Measurements from ENCODE around the gene LIMS1. TPM values are rescaled to one million over a fixed set of nuclear protein-coding genes. Genes with fewer than 3 reads are reported as not detected.
A peak's percentile ranks its signal among the peaks of the same experiment; 100 is the strongest.
"Not testable (repeated sequence)": the region's sequence is repeated elsewhere in the genome, so short reads cannot be mapped to it uniquely, and the experiment has no call there.

The LIMS1 gene
- total and polyA plus RNA-seq, 9 donors: 32.6 to 56.4 (median 42.9) TPM

- H3K27me3 ChIP-seq (ENCODE audit: control insufficient read depth, insufficient read depth, low read length): no peaks in the 10 kb centered on the region
- peak; percentile 86 for DNase-seq
- peak overlapping the region; percentile 82 for H3K27ac ChIP-seq (ENCODE audit: low read length)
- H3K9me3 ChIP-seq (replicated peaks; ENCODE audit: control insufficient read depth, low read depth, low read length): no peaks in the 10 kb centered on the region
- H3K4me3 ChIP-seq (ENCODE audit: low read length): no peak overlapping the region
- H3K4me1 ChIP-seq (ENCODE audit: control insufficient read depth, insufficient read depth, low read length): peaks cover 13% of the 10 kb centered on the region
- no peaks in the 10 kb centered on the region for H3K36me3 ChIP-seq (ENCODE audit: control insufficient read depth, insufficient read depth, low read length)
- WGBS (ENCODE audit: insufficient coverage): 67% methylated on average over 1 of the region's 7 CpGs
These were observed 60.1 kb downstream of the LIMS1 start for GRCh38 chr2:108594132-108594981.

GRCh38 chr2:108594982-108595464 is 60.8 kb downstream of the LIMS1 start:
- Histone ChIP-seq H3K27me3 (ENCODE audit: control insufficient read depth, insufficient read depth, low read length) (no peaks in the 10 kb centered on the region), H3K4me1 (ENCODE audit: control insufficient read depth, insufficient read depth, low read length) (peaks cover 13% of the 10 kb centered on the region), H3K9me3 (replicated peaks; ENCODE audit: control insufficient read depth, low read depth, low read length) (no peaks in the 10 kb centered on the region), H3K27ac (ENCODE audit: low read length) (peak overlapping the region; percentile 82), H3K36me3 (ENCODE audit: control insufficient read depth, insufficient read depth, low read length) (no peaks in the 10 kb centered on the region), H3K4me3 (ENCODE audit: low read length) (no peak overlapping the region)
- whole genome bisulfite sequencing (ENCODE audit: insufficient coverage): no CpG with 5 or more reads among the region's 4 CpGs
- peak; percentile 37 for DNase-seq

GRCh38 chr2:108595771-108596170 is 61.5 kb downstream of the LIMS1 start:
- not testable (repeated sequence) for DNase-seq; H3K4me3 ChIP-seq (ENCODE audit: low read length); H3K27ac ChIP-seq (ENCODE audit: low read length); H3K36me3 ChIP-seq (ENCODE audit: control insufficient read depth, insufficient read depth, low read length); H3K27me3 ChIP-seq (ENCODE audit: control insufficient read depth, insufficient read depth, low read length); H3K9me3 ChIP-seq (replicated peaks; ENCODE audit: control insufficient read depth, low read depth, low read length)
- WGBS (ENCODE audit: insufficient coverage): 0% methylated on average over 1 of the region's 4 CpGs
- peaks cover 13% of the 10 kb centered on the region for H3K4me1 ChIP-seq (ENCODE audit: control insufficient read depth, insufficient read depth, low read length)

GRCh38 chr2:108597105-108597744 is 63.0 kb downstream of the LIMS1 start:
- H3K4me3 ChIP-seq (ENCODE audit: low read length); H3K36me3 ChIP-seq (ENCODE audit: control insufficient read depth, insufficient read depth, low read length); H3K27ac ChIP-seq (ENCODE audit: low read length); H3K27me3 ChIP-seq (ENCODE audit: control insufficient read depth, insufficient read depth, low read length); H3K9me3 ChIP-seq (replicated peaks; ENCODE audit: control insufficient read depth, low read depth, low read length): not testable (repeated sequence)
- WGBS (ENCODE audit: insufficient coverage): 50% methylated on average over 2 of the region's 7 CpGs
- peaks cover 13% of the 10 kb centered on the region for H3K4me1 ChIP-seq (ENCODE audit: control insufficient read depth, insufficient read depth, low read length)
- peak; percentile 77 for DNase-seq

GRCh38 chr2:108601199-108601598 is 66.9 kb downstream of the LIMS1 start:
- not testable (repeated sequence) for H3K27ac ChIP-seq (ENCODE audit: low read length); H3K36me3 ChIP-seq (ENCODE audit: control insufficient read depth, insufficient read depth, low read length); DNase-seq; H3K27me3 ChIP-seq (ENCODE audit: control insufficient read depth, insufficient read depth, low read length); H3K9me3 ChIP-seq (replicated peaks; ENCODE audit: control insufficient read depth, low read depth, low read length); H3K4me1 ChIP-seq (ENCODE audit: control insufficient read depth, insufficient read depth, low read length); H3K4me3 ChIP-seq (ENCODE audit: low read length)
- WGBS (ENCODE audit: insufficient coverage): 95% methylated on average over 9 of the region's 10 CpGs

- H3K27ac ChIP-seq (ENCODE audit: low read length): no peak overlapping the region
- H3K4me1 ChIP-seq (ENCODE audit: control insufficient read depth, insufficient read depth, low read length): no peaks in the 10 kb centered on the region
- no peak overlapping the region for H3K4me3 ChIP-seq (ENCODE audit: low read length)
- no peak for DNase-seq
- H3K9me3 ChIP-seq (replicated peaks; ENCODE audit: control insufficient read depth, low read depth, low read length): no peaks in the 10 kb centered on the region
- H3K36me3 ChIP-seq (ENCODE audit: control insufficient read depth, insufficient read depth, low read length): no peaks in the 10 kb centered on the region
- no peaks in the 10 kb centered on the region for H3K27me3 ChIP-seq (ENCODE audit: control insufficient read depth, insufficient read depth, low read length)
These were observed 68.2 kb downstream of the LIMS1 start for GRCh38 chr2:108602422-108602821.

- Histone ChIP-seq H3K36me3 (ENCODE audit: control insufficient read depth, insufficient read depth, low read length) (peaks cover 4% of the 10 kb centered on the region), H3K9me3 (replicated peaks; ENCODE audit: control insufficient read depth, low read depth, low read length) (no peaks in the 10 kb centered on the region), H3K4me1 (ENCODE audit: control insufficient read depth, insufficient read depth, low read length) (peaks cover 1% of the 10 kb centered on the region), H3K27me3 (ENCODE audit: control insufficient read depth, insufficient read depth, low read length) (no peaks in the 10 kb centered on the region), H3K4me3 (ENCODE audit: low read length) (no peak overlapping the region), H3K27ac (ENCODE audit: low read length) (no peak overlapping the region)
- WGBS (ENCODE audit: insufficient coverage): no CpG with 5 or more reads among the region's 4 CpGs
- no peak for DNase-seq
These were observed 69.9 kb downstream of the LIMS1 start for GRCh38 chr2:108604196-108604595.

- Histone ChIP-seq H3K27ac (ENCODE audit: low read length) (no peak overlapping the region), H3K4me3 (ENCODE audit: low read length) (no peak overlapping the region), H3K4me1 (ENCODE audit: control insufficient read depth, insufficient read depth, low read length) (peaks cover 4% of the 10 kb centered on the region), H3K36me3 (ENCODE audit: control insufficient read depth, insufficient read depth, low read length) (peaks cover 6% of the 10 kb centered on the region), H3K27me3 (ENCODE audit: control insufficient read depth, insufficient read depth, low read length) (no peaks in the 10 kb centered on the region), H3K9me3 (replicated peaks; ENCODE audit: control insufficient read depth, low read depth, low read length) (no peaks in the 10 kb centered on the region)
- 100% methylated on average over 2 of the region's 3 CpGs for WGBS (ENCODE audit: insufficient coverage)
- DNase-seq: no peak
These were observed 71.7 kb downstream of the LIMS1 start for GRCh38 chr2:108605947-108606346.

- Histone ChIP-seq H3K27ac (ENCODE audit: low read length) (no peak overlapping the region), H3K4me3 (ENCODE audit: low read length) (no peak overlapping the region), H3K4me1 (ENCODE audit: control insufficient read depth, insufficient read depth, low read length) (peaks cover 4% of the 10 kb centered on the region), H3K27me3 (ENCODE audit: control insufficient read depth, insufficient read depth, low read length) (no peaks in the 10 kb centered on the region), H3K9me3 (replicated peaks; ENCODE audit: control insufficient read depth, low read depth, low read length) (no peaks in the 10 kb centered on the region), H3K36me3 (ENCODE audit: control insufficient read depth, insufficient read depth, low read length) (peaks cover 6% of the 10 kb centered on the region)
- DNase-seq: peak; percentile 55
- no CpG with 5 or more reads among the region's 3 CpGs for WGBS (ENCODE audit: insufficient coverage)
These were observed 73.5 kb downstream of the LIMS1 start for GRCh38 chr2:108607706-108608301.

- Histone ChIP-seq H3K27ac (ENCODE audit: low read length) (no peak overlapping the region), H3K27me3 (ENCODE audit: control insufficient read depth, insufficient read depth, low read length) (no peaks in the 10 kb centered on the region), H3K9me3 (replicated peaks; ENCODE audit: control insufficient read depth, low read depth, low read length) (no peaks in the 10 kb centered on the region), H3K4me1 (ENCODE audit: control insufficient read depth, insufficient read depth, low read length) (peaks cover 12% of the 10 kb centered on the region), H3K4me3 (ENCODE audit: low read length) (no peak overlapping the region), H3K36me3 (ENCODE audit: control insufficient read depth, insufficient read depth, low read length) (peaks cover 6% of the 10 kb centered on the region)
- no peak for DNase-seq
- no CpG with 5 or more reads among the region's 5 CpGs for WGBS (ENCODE audit: insufficient coverage)
These were observed 76.8 kb downstream of the LIMS1 start for GRCh38 chr2:108611021-108611420.

All from muscle of leg (tissue), 11 donors.